Measurements from ENCODE around the gene SEC31A. TPM values are rescaled to one million over a fixed set of nuclear protein-coding genes. Genes with fewer than 3 reads are reported as not detected.

Gene SEC31A
- total and polyA plus RNA-seq, 12 donors: 137 to 355 (median 205) TPM

DNA sequence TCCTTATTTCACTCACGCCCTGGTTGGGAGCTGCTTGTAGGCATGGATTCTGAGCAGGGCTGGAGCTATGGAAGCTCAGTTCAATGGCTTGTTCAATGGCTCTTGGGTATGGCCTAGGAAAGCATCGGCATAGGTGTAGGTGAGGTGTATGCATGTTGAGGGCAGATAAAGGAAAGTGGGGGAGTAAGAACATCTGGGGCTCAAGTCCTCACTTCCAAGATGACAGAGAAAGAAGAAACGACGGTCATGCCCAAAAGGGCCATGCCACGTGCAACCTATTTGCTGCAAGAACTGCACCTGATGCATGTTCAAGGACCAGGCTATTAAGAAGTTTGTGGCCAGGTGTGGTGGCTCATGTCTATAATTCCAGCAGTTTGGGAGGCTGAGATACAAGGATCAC lies 115.7 kb downstream of the SEC31A start:
- DNase-seq: no peak
- no peaks in the 10 kb centered on the region for H3K27me3 ChIP-seq
- no peaks in the 10 kb centered on the region for H3K9me3 ChIP-seq (replicated peaks in 1 of 3)
- intact Hi-C loops (cut with DNase I): no loop called here
- H3K4me1 ChIP-seq (replicated peaks in 1 of 2): peaks cover 4 to 28% of the 10 kb centered on the region in 2 donors
- TF ChIP-seq, protein P1, sequence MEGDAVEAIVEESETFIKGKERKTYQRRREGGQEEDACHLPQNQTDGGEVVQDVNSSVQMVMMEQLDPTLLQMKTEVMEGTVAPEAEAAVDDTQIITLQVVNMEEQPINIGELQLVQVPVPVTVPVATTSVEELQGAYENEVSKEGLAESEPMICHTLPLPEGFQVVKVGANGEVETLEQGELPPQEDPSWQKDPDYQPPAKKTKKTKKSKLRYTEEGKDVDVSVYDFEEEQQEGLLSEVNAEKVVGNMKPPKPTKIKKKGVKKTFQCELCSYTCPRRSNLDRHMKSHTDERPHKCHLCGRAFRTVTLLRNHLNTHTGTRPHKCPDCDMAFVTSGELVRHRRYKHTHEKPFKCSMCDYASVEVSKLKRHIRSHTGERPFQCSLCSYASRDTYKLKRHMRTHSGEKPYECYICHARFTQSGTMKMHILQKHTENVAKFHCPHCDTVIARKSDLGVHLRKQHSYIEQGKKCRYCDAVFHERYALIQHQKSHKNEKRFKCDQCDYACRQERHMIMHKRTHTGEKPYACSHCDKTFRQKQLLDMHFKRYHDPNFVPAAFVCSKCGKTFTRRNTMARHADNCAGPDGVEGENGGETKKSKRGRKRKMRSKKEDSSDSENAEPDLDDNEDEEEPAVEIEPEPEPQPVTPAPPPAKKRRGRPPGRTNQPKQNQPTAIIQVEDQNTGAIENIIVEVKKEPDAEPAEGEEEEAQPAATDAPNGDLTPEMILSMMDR (IDR thresholded peaks at IDR 0.05): no peak
- no peak for TF ChIP-seq POLR2A (IDR thresholded peaks at IDR 0.05)
- no peak overlapping the region for H3K27ac ChIP-seq
- H3K36me3 ChIP-seq (replicated peaks in 1 of 2): no peaks in the 10 kb centered on the region
- WGBS, 4 donors: 86 to 93% (median 89%) methylated on average over 5 of the region's 5 CpGs
- H3K4me3 ChIP-seq: no peak overlapping the region

DNA sequence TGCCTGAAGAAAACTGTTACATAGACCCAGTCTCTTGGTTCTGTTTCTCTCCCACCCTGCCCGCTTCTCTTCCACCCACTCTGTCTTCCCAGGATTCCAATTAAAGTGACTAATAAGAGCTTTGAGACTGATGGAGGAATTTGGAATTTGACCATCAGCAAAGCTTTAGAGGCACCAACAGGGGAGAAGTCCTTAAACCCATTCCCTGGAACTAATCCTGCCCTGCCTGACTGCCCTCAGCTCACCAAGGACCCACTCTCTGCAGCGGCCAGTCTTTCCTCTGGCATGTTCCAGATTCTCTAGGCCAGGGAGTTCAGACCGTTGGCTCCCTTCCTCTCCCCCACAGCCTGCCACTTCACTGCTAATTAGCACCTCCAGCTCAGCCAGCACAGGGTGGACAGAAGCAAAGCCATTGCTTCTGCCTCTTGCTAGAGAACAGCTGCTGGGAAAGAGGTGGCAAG lies 116.2 kb downstream of the SEC31A start:
- DNase-seq: no peak
- H3K27ac ChIP-seq: no peak overlapping the region
- peaks cover 0 to 23% of the 10 kb centered on the region in 2 donors for H3K4me1 ChIP-seq (replicated peaks in 1 of 2)
- H3K27me3 ChIP-seq: no peaks in the 10 kb centered on the region
- intact Hi-C loops (cut with DNase I): no loop called here
- WGBS, 4 donors: 44 to 74% (median 53%) methylated on average over 3 of the region's 3 CpGs
- no peak for TF ChIP-seq POLR2A (IDR thresholded peaks at IDR 0.05)
- TF ChIP-seq, protein P1 (IDR thresholded peaks at IDR 0.05): no peak
- no peak overlapping the region for H3K4me3 ChIP-seq
- no peaks in the 10 kb centered on the region for H3K36me3 ChIP-seq (replicated peaks in 1 of 2)
- no peaks in the 10 kb centered on the region for H3K9me3 ChIP-seq (replicated peaks in 1 of 3)

DNA sequence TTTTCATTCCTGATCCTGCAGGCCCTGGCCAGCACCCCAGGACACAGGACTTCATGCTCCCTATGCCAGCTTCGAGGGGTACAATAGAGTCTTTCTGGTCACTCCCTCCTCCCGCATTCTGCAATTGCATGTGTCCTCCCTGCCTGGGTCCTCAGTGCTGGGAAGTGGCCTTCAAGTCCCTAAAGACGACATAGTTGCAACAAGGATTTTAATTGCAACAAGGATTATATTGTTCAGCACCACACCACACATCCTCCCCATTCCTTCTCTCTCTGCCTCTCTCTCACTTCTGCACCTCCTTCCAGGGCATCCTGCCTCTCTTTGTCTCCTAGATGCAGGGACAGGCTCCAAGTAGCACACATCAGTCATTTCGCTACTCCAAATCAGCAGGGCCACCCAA lies 117.9 kb downstream of the SEC31A start:
- no peaks in the 10 kb centered on the region for H3K27me3 ChIP-seq
- H3K4me3 ChIP-seq: no peak overlapping the region
- H3K36me3 ChIP-seq (replicated peaks in 1 of 2): no peaks in the 10 kb centered on the region
- WGBS, 4 donors: 63 to 80% (median 64%) methylated on average over 4 of the region's 4 CpGs
- H3K27ac ChIP-seq: no peak overlapping the region
- no peak for DNase-seq
- H3K4me1 ChIP-seq (replicated peaks in 1 of 2): peaks cover 0 to 17% of the 10 kb centered on the region in 2 donors
- TF ChIP-seq, protein P1 (IDR thresholded peaks at IDR 0.05): no peak
- no peak for TF ChIP-seq POLR2A (IDR thresholded peaks at IDR 0.05)
- intact Hi-C loops (cut with DNase I): no loop called here
- H3K9me3 ChIP-seq (replicated peaks in 1 of 3): no peaks in the 10 kb centered on the region

DNA sequence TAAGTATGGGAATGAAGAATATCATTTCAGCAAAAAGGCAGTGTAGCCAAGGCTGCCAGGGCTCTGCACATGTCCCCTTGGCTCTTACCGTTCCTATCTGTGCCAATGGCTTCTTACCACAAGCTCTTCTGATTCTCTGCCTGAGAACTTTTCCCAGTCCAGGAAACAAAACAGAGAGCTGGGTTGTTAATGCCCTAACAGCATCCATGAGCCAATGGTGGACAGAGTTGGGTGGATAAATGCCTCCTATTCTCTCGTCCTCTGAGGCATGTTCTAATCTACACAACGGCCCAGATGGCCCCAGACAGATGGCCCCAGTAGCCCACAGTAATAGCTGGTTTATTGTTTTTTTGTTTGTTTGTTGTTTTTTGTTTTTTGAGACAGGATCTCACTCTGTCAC lies 120.3 kb downstream of the SEC31A start:
- H3K27me3 ChIP-seq: no peaks in the 10 kb centered on the region
- peaks cover 0 to 11% of the 10 kb centered on the region in 2 donors for H3K4me1 ChIP-seq (replicated peaks in 1 of 2)
- peak overlapping the region in 1 of 5 donors; percentile 27 for H3K27ac ChIP-seq
- 59 to 71% (median 62%) methylated on average over 3 of the region's 3 CpGs for WGBS, 4 donors
- H3K36me3 ChIP-seq (replicated peaks in 1 of 2): no peaks in the 10 kb centered on the region
- no peak for DNase-seq
- intact Hi-C loops (cut with DNase I): no loop called here
- no peaks in the 10 kb centered on the region for H3K9me3 ChIP-seq (replicated peaks in 1 of 3)
- no peak overlapping the region for H3K4me3 ChIP-seq
- no peak for TF ChIP-seq POLR2A (IDR thresholded peaks at IDR 0.05)
- TF ChIP-seq, protein P1 (IDR thresholded peaks at IDR 0.05): no peak

Other genes with a start within 250 kb of the SEC31A start
- 100 to 1,000 TPM in 8 of 9 donors, 10 to 100 TPM in 1; 85.9 to 585 (median 384) TPM for gene SCD5, start 92.4 kb downstream of the SEC31A start, total RNA-seq
- gene SCD5, start 92.4 kb downstream of the SEC31A start, polyA plus RNA-seq: 100 to 1,000 TPM in 1 of 3 donors, 10 to 100 TPM in 2; 88.1 to 164 (median 96.2) TPM
- 10 to 100 TPM in 1 of 9 donors, 1 to 10 TPM in 8; 2.2 to 12.3 (median 3.7) TPM for gene THAP9, start 9.6 kb upstream of the SEC31A start, total RNA-seq
- gene THAP9, start 9.6 kb upstream of the SEC31A start, polyA plus RNA-seq: 1 to 10 TPM; 2.8 to 5.0 (median 4.7) TPM
- gene LIN54, start 119.7 kb upstream of the SEC31A start, total RNA-seq: 10 to 100 TPM in 5 of 9 donors, 1 to 10 TPM in 4; 6.8 to 18.2 (median 10.4) TPM
- gene LIN54, start 119.7 kb upstream of the SEC31A start, polyA plus RNA-seq: 10 to 100 TPM in 1 of 3 donors, 1 to 10 TPM in 2; 1.4 to 11.0 (median 2.0) TPM
- gene COPS4, start 144.0 kb upstream of the SEC31A start, total RNA-seq: 10 to 100 TPM; 36.5 to 89.4 (median 46.1) TPM
- gene COPS4, start 144.0 kb upstream of the SEC31A start, polyA plus RNA-seq: 100 to 1,000 TPM in 1 of 3 donors, 10 to 100 TPM in 2; 13.4 to 110 (median 18.4) TPM
- gene PLAC8, start 223.6 kb upstream of the SEC31A start, total RNA-seq: 1 to 10 TPM in 8 of 9 donors, not detected in 1; 1.8 to 5.9 (median 2.8) TPM
- gene PLAC8, start 223.6 kb upstream of the SEC31A start, polyA plus RNA-seq: 10 to 100 TPM in 1 of 3 donors, 1 to 10 TPM in 2; 1.4 to 14.4 (median 4.1) TPM

Data from adrenal gland (tissue), 12 donors.